ENCODE results near the gene NAV2.

The NAV2 gene

DNA sequence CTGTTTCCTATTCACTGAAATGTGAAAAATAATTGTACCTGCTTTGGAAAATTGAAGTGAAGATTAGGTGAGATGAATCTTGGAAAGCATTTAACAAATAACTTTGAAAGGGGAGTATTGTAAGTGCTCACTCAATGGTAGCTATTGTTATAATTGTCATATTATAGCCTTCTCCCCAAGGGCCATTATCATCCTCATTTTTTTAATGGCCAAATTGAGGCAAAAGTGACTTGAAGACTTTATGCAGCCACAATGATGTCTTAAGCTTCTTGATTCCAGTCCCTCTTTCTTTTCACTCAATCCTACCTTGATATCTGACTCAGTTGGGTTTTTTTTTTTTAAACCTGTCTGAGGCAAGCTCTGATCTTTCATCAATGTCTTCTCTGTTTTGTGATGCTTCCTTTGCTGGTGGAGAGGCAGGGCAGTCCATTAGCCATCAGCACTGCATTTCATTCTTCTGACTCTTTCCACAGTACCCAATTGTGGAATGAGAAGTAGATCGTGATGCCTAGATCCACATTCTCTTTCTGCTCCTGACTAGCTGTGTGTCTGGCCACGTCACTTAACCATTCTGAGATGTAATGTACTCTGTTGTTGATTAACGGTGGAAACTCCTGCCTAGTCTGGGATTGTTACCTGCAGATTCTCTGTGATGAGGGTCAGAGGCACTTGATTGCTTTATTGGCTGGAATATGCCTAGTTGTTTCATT, 346.3 kb downstream of the NAV2 start:
- Histone ChIP-seq H3K27me3 (replicated peaks) (no peaks in the 10 kb centered on the region), H3K36me3 (replicated peaks) (peaks cover 36% of the 10 kb centered on the region), H3K27ac (no peak overlapping the region), H3K4me3 (ENCODE audit: low read depth, low read length) (no peak overlapping the region)
- TF ChIP-seq CTCF (IDR thresholded peaks at IDR 0.05; ENCODE audit: low read depth, low read length, missing control alignments), result no peak
- DNase-seq, result no peak
- in situ Hi-C loops (cut with HindIII; ENCODE audit: low pct_ligation_motif_present, low sequenced_read_pairs), result no loop called here

- H3K27me3 ChIP-seq (replicated peaks), result no peaks in the 10 kb centered on the region
- in situ Hi-C loops (cut with HindIII; ENCODE audit: low pct_ligation_motif_present, low sequenced_read_pairs), result no loop called here
- no peak for TF ChIP-seq CTCF (IDR thresholded peaks at IDR 0.05; ENCODE audit: low read depth, low read length, missing control alignments)
- DNase-seq, result no peak
- peaks cover 32% of the 10 kb centered on the region for H3K36me3 ChIP-seq (replicated peaks)
- no peak overlapping the region for H3K27ac ChIP-seq
- no peak overlapping the region for H3K4me3 ChIP-seq (ENCODE audit: low read depth, low read length)
Observed at GRCh38 chr11:20059587-20060021, 347.0 kb downstream of the NAV2 start.

GRCh38 chr11:20060181-20060580, 347.5 kb downstream of the NAV2 start:
- H3K4me3 ChIP-seq (ENCODE audit: low read depth, low read length), result no peak overlapping the region
- H3K27ac ChIP-seq, result no peak overlapping the region
- in situ Hi-C loops (cut with HindIII; ENCODE audit: low pct_ligation_motif_present, low sequenced_read_pairs), result no loop called here
- no peaks in the 10 kb centered on the region for H3K27me3 ChIP-seq (replicated peaks)
- peaks cover 26% of the 10 kb centered on the region for H3K36me3 ChIP-seq (replicated peaks)
- no peak for DNase-seq
- TF ChIP-seq CTCF (IDR thresholded peaks at IDR 0.05; ENCODE audit: low read depth, low read length, missing control alignments), result no peak

- no peak for TF ChIP-seq CTCF (IDR thresholded peaks at IDR 0.05; ENCODE audit: low read depth, low read length, missing control alignments)
- H3K27ac ChIP-seq, result no peak overlapping the region
- no peaks in the 10 kb centered on the region for H3K27me3 ChIP-seq (replicated peaks)
- peaks cover 23% of the 10 kb centered on the region for H3K36me3 ChIP-seq (replicated peaks)
- in situ Hi-C loops (cut with HindIII; ENCODE audit: low pct_ligation_motif_present, low sequenced_read_pairs), result no loop called here
- no peak overlapping the region for H3K4me3 ChIP-seq (ENCODE audit: low read depth, low read length)
- DNase-seq, result no peak
Observed at GRCh38 chr11:20060647-20061205, 348.1 kb downstream of the NAV2 start.

- DNase-seq, result no peak
- in situ Hi-C loops (cut with HindIII; ENCODE audit: low pct_ligation_motif_present, low sequenced_read_pairs), result no loop called here
- peaks cover 12% of the 10 kb centered on the region for H3K36me3 ChIP-seq (replicated peaks)
- H3K27me3 ChIP-seq (replicated peaks), result no peaks in the 10 kb centered on the region
- H3K27ac ChIP-seq, result no peak overlapping the region
- H3K4me3 ChIP-seq (ENCODE audit: low read depth, low read length), result no peak overlapping the region
- TF ChIP-seq CTCF (IDR thresholded peaks at IDR 0.05; ENCODE audit: low read depth, low read length, missing control alignments), result no peak
Observed at GRCh38 chr11:20061776-20062175, 349.1 kb downstream of the NAV2 start.
